ENCODE data around the gene NPS.
A peak's percentile ranks its signal among the peaks of the same experiment; 100 is the strongest.

The NPS gene

GRCh38 chr10:127553417-127553816, 4.3 kb downstream of the NPS start:
- no peak overlapping the region for H3K27ac ChIP-seq
- no peak for TF ChIP-seq ZFX (IDR thresholded peaks at IDR 0.05; ENCODE audit: borderline replicate concordance)

- H3K27ac ChIP-seq, result no peak overlapping the region
- TF ChIP-seq CTCF (IDR thresholded peaks at IDR 0.05), result no peak
- no peak for TF ChIP-seq ZFX (IDR thresholded peaks at IDR 0.05; ENCODE audit: borderline replicate concordance)
Observed at GRCh38 chr10:127556916-127557315, 7.8 kb downstream of the NPS start.

GRCh38 chr10:127561647-127562046, 12.5 kb downstream of the NPS start:
- TF ChIP-seq ZFX (IDR thresholded peaks at IDR 0.05; ENCODE audit: borderline replicate concordance), result no peak
- no peak for TF ChIP-seq CTCF (IDR thresholded peaks at IDR 0.05)
- no peak overlapping the region for H3K27ac ChIP-seq

- TF ChIP-seq CTCF (IDR thresholded peaks at IDR 0.05) (peak; percentile 89), ZFX (IDR thresholded peaks at IDR 0.05; ENCODE audit: borderline replicate concordance) (no peak)
- no peak overlapping the region for H3K27ac ChIP-seq
Observed at GRCh38 chr10:127563718-127564553, 14.8 kb downstream of the NPS start.

- TF ChIP-seq ZFX (IDR thresholded peaks at IDR 0.05; ENCODE audit: borderline replicate concordance), result no peak
- TF ChIP-seq CTCF (IDR thresholded peaks at IDR 0.05), result no peak
Observed at GRCh38 chr10:127564644-127565043, 15.5 kb downstream of the NPS start.

GRCh38 chr10:127565583-127565982, 16.5 kb downstream of the NPS start:
- H3K27ac ChIP-seq, result no peak overlapping the region
- TF ChIP-seq ZFX (IDR thresholded peaks at IDR 0.05; ENCODE audit: borderline replicate concordance) (no peak), CTCF (IDR thresholded peaks at IDR 0.05) (no peak)

More at GRCh38 chr10:127564644-127565043, 15.5 kb downstream of the NPS start:
- no peak overlapping the region for H3K27ac ChIP-seq

- TF ChIP-seq CTCF (IDR thresholded peaks at IDR 0.05), result no peak
- no peak for TF ChIP-seq ZFX (IDR thresholded peaks at IDR 0.05; ENCODE audit: borderline replicate concordance)
- no peak overlapping the region for H3K27ac ChIP-seq
Observed at GRCh38 chr10:127569210-127569609, 20.1 kb downstream of the NPS start.

Data from 22Rv1 (cell line).